HG03558 (cell line): ENCODE results near the gene STAC2.

Experiments used
- ATAC-seq: cut with Tn5 transposase; IDR thresholded peaks from one replicate; pipeline ENCODE4 v1.9.1; 2021; ENCODE audit warnings: moderate number of reproducible peaks; ENCODE audit not compliant: unreplicated experiment; ENCODE audit errors: extremely low read depth

STAC2 gene

DNA sequence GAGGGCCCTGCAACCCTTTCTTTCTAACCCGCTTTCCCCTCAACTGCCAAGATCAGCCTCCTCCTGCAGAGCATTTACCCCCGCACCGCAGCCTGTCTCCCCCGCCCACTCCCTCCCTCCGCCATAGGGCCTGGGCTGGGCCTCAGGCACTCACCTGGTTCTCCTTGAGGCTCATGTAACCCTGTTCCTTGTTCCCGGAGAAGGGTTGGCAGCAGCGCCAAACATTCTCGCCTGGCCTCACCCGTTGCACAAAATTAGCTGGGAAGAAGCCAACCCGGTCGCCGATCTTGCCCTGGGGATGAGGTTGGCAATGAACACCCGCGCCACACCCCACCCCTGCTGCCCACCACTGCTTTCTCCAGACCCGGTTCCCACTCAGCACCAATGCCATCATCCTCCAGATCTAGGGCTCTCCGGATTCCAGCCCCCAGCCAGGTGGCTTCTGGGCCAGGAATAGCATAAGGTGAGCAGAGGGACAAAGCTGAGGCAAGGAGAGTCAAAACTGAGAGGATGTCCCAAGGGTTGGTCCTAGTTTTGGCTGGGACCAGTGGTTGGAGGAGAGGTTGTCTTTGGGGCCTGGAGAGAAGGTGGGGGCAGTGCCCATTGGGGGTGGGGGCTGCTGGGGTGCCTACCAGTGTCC lies 12.8 kb downstream of the STAC2 start:
- no peak for ATAC-seq

DNA sequence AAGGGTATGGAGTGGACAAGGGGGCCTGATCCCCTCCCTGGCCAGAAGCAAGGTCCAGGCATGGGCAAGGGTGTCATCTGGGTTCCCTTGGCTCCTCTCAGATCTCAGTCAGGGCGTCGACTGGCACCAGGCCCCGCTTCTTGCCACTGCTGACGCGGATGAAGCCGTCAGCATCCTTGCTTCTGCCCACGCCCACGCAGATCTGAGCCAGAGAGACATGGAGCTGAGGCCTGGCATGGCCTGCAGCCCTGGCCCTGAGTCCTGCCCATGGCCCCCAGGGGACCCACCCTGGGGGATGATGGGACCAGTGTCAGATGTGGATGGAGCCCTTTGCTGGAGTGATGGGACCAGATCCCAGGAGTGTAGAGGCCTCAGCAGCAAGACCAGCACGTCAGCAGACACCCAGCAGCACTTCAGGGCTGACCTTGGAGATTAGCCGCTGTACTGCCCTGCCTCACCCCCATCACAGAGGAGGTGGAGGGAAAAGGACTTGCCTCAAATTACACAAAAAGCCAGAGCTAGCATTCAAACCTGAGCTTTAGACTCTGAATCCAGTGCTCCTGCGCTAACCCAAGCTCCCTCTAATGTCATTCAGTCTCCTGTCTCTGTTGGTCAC lies 13.4 kb downstream of the STAC2 start:
- ATAC-seq: no peak

DNA sequence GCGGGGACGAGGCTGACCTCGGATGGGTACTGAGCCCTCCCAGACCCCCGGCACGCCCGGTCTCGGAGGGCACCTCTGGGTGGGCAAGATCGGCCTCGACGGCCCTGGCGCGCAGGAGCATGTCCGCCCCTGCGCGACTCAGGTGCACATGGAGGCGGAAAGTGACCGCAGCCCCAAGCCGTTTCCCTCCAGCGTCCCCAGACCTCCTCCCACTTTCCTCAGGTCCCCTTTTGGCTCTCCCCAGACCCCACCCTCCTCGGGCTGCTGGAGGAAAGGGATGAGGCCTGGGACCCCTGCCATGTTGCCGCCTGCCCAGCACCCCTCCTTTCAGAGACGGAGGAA lies 15.7 kb downstream of the STAC2 start:
- no peak for ATAC-seq

DNA sequence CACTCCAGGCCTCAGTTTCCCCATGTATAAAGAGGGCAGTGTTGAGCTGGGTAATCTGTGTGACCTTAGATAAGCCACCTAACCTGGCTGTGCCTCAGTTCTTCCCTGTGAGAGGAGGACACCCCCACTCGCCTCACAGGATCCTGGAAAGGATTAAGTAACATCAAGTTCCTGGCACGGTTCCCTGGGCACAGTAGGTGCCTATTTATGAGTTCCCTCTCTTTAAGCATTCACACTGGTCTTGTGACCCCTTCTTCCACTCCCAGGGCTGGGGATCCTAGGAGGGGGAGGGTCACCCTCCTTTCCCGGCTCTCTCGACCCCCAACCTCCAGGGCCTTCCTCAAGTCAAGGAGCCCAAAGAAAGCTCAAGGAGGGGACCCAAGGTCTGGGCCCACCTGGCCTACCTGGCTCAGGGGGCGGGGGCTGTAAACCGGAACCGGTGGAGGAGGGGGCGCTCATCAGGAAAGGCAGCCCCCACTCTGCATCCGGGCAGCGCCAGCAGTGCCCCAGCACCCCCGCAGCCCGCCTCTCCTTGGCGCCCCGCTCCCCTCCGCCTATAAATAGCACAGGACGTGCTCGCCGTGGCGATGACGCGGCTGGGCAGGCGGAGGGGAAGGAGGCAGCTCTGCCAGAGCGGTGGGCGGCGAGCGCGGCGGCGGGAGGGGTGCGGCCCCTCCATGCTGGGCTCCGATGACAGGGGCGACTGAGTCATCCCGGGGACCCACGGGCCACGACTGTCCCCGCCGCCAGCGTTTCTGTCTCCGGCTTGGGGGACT lies 16.2 kb downstream of the STAC2 start:
- no peak for ATAC-seq

DNA sequence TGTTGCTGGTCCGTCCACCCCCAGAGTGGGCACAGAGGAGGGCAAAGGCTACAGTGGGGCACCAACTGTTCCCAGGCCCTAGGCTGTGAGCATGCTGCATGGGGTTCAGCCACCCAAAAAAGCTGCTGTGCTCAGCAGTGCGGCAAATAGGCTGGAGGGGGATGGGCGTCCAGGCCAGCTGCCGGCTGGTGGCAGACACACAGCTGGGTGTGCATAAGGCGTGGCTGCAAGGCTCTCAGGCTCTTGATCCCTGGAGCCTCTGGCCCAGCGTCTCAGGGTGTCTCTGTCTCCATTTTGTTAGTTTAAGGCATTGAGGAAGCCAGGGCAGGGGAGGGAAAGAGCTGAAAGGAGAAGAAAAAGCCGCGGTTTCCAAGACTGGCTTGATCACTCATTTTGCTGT lies 16.9 kb downstream of the STAC2 start:
- no peak for ATAC-seq

DNA sequence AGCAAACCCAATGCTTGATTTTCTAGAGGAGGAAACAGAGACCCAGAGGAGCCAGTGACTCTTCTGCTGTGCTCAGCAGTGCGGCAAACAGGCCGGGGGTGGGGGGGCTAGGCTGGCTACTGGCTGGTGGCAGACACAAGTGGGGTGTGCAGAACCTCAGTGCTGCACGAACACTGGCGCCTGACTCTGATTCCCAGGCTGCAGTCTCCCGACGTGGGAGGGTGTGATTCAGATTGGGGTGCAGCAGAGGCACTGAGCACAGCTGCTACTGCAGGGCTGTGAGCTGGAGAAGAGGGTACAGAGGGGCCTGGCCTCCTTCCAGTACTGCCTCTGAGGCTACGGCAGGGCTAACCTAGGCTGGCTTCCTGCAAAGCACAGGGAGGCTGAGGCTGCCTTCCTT lies 17.6 kb downstream of the STAC2 start:
- no peak for ATAC-seq

DNA sequence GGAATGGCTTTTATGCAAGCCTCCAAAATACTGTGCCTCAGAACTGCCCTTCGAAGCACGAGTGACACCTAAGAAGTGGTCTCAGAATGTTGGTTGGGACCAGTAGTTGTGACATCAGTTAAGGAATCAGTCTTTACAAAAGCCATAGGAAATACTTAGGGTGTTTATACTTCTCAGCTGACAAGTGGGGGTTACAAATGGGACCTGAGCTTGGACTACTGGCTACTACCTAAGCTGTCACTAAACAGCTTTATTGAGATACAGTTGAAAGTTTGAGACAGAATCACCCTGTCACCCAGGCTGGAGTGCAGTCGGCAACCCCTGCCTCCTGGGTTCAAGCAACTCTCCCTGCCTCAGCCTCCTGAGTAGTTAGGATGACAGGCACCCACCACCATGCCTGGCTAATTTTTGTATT lies 20.6 kb downstream of the STAC2 start:
- no peak for ATAC-seq

DNA sequence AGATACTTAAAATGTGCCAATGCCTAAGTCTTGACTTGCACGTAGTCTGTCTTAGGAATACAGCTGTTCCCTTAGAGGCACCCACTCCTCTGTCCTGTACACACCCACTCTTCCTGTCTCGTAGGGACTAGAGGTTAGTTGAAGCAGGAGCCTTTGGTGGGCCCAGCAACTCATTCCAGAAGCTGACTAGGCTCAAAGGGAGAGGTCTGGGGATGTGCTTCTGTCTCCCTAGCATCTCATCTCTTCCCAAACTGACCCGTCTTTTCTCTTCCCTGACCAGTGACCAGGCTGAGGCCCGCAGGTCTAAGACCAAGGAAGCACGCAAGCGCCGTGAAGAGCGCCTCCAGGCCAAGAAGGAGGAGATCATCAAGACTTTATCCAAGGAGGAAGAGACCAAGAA lies 21.5 kb downstream of the STAC2 start:
- ATAC-seq: no peak

DNA sequence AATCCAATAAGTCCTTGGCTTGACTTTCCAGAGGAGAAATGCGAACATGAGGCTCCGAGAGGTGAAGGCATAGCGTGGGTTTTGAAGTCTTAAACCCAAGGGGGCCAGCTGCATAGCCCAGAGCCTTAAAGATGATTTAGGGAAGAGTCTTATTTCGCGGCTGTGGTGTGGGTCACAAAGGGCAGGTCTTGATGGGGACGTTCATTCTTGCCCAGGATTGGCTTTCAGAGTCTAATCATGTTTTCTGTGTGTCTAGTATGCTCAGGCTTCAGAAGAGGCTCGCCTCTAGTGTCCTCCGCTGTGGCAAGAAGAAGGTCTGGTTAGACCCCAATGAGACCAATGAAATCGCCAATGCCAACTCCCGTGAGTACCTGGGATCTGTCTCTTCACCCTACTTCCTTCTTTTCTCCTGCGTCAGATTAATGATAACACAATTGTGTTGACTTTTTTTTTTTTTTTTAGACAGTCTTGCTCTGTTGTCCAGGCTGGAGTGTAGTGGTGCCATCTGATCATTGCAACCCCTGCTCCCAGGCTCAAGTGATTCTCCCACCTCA lies 24.7 kb downstream of the STAC2 start:
- ATAC-seq: no peak

DNA sequence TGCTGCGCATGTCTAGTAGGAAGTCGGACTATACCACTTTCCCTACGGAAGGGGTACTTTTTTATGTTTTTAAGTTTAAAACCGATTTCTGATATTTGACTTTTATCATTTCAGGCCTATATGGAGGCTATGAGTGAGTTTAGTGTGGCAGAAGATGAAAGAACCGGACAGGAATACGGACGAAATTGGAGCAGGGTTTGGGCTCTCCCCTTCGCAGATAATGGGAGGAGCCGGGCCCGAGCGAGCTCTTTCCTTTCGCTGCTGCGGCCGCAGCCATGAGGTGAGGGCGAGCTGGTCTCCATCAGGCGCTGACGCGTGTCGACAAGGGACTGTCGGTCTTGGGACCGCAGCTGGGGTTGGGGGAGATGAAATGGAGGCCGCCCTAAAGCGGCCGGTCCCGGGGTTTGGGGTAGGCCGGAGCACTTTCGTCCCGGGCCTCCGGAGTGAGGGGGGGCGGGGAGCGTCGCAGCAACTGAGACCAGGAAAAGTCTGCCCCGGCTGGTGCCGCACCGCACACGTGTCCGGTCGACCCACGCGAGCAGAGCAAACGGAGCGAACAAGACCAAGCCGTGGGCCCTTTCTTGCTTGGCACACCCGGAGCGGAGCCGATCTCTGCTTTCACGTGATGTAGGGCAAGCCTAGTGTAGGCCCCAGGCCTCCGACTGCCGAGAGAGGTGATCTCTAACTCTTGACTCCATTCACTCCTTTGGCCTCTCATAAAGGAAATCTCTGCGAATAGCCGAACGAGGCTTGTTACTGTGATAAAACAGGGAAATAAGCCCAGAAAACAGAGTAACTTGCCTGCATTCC lies 25.5 kb downstream of the STAC2 start, which contains the start of gene RPL19:
RPL19 (plus strand) TSS at position 214 of the 810 bp plus-strand sequence; CDS start at position 276, 62 bp downstream.
- ATAC-seq: peak; percentile 40

DNA sequence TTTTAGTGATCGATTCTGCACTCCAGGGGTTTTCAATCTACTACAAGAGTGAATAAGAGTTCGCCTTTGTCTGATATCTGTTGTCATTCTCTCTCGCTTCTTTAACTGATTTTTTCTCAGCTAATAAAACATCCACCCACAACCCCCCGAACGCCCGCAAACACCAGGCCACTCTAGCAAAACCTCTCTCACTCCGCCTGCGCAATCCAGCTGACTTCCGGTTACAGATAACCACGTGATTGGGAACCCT lies 26.0 kb downstream of the STAC2 start:
- peak; percentile 46 for ATAC-seq

DNA sequence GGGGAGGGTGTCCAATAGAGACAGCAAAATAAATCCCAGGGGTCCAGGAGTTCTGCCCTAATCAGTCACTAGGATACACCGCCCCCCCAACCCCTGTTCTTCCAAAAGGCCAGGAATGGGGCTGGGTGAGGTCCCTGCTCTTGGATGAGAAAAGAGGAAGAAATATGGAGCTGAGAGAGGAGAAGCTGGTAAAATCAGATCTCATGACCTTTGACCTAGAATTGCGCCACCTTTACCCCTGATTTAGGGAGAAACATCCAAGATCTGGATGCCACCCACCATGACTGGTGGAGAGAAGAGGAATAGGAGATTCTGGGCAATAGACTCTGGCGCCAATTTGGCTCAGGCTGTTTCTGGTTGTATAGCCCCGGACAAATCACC lies 27.6 kb downstream of the STAC2 start:
- ATAC-seq: no peak

DNA sequence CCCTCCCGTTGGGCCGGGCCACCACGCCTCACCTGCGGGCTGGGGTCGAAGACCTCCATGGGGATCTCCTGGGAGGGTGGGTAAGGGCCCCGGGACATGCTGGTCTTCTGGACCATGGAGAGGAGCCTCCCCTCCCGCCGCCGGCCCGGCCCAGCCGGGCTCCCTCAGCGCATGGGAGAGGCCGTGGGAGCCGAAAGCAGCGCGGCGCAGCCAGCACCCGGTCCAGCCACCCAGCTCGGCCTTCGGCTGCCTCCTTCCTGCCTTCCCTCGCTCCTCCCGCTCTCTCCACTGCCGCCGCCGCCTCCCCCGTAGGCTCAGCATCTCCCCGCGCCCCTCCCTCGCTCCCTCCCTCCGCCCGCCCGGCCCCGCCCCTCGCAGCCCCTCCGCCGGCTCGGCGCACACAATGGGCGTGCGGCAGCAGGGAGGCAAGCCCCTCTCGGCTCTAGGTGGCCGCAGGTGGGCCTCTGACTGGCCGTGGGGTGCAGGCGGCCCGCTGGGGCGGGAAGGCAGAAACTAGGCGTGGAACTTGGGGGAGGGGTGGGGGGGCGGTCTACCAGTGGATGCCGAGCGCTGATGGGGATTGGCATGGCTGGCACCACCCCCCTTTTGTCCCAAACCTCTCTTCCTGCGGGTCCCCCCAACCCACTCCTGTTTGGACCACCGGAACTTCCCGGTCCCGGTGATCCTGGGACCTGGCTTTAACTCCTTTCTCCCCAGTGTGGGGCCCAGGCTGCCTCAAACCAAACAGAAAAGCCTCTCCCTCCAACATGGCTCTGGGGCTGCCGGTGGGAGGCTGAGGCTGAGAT lies 28.2 kb downstream of the STAC2 start, which contains the start of gene CACNB1:
CACNB1 (minus strand) TSS at position 290 of the 806 bp plus-strand sequence; CDS start at position 116, 174 bp downstream.
- ATAC-seq: no peak

DNA sequence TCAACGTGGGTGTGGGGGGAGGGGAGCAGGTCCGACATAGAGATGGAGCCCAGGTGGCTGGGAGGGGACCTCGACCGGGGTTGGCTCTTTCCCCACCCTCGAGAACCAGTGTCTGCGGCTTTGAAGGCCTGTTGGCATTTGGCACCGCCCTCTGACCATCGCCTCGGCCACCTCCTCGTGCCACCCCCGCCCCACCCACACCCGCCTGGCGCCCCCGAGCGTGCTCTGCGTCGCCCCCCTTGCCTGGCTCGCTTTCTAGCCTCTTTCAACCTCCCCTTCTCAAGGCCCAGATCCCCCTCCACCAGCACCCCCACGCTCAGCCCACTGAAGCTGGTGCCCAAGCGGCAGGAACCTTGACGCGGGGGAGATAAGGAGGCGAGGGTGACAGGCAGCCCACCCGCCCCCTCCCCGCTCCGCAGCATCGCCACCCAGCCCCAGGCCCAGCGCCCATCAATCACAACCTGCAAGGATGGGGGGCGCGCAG lies 28.9 kb downstream of the STAC2 start:
- ATAC-seq: no peak

DNA sequence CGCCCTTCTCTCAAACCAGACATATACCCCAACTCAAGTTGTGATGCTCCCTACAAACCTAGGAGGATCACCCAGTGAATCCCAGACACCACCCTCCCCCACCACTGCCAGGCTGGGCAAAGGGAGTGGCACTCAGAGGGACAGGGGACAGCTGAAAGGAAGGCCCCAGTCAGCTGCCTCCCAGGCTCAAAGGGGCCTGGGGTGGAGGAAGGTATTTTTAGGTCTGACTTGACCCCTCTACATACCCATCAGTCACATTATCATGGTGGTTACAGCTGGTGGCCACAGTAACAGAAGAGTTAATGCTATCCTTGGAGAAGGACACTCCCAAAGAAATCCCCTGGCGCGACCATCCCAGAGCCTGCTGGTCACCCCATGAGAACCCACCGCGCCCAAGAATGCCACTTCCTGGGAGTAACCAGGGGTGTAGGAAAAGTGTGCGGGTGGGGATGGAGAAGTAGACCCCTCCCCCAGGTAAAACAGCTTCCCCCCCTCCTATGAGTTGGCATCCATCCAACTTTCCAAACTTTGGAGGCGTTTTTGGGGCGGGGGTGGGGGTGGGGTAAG lies 29.4 kb downstream of the STAC2 start:
- no peak for ATAC-seq

DNA sequence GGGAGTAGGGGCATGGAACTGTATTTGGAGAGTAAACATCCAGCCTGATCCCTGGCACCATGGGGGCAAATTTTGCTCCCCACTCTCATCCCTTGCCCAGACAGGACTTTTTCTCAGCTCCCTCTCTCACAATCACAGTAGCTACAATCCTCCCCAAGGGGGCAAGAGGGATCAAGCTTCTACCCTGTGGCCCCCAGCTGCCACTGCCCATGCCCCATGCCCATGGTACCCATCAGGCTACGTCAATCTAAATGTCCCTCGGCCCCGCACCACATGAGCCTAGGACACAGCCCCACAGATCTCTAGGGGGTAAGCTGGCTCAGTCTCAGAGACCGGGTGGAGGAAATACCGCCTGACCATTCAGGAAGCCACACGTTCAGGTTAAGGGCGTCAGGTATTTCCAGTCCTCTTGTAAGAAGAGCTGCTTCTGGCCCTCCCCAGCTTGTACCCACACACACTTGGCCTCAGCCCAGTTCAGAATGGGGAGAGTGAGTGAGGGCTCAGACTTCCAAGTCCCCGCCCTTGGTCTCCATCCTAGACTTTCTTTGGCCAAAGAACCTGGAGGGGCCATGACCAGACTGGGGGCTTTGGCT lies 30.1 kb downstream of the STAC2 start:
- no peak for ATAC-seq

DNA sequence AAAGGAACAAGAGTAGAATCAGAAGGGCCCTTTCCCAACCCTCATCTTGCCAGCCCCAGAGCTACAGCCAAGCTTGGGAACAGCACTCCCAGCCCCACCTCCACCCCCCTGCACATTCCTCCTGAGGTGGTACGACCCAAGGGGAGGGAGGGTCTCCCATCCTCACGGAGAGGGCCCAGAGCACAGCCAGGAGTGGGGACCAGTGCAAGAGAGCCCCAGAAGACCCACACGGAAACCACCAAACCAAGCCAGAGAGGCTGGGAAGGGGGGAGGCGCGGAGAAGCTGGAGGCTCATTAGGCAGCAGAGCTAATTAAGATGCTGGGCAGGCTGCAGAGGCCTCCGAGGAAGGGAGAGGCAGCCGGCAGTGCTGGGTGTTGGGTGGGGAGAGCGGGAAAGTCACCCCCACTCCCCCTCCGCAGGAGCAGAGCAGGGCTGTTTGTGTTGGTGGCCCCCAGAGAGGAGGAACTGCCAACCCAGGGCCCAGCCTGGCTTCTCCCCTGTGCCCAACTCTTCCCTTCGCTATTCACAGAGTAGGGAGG lies 30.7 kb downstream of the STAC2 start:
- ATAC-seq: no peak

DNA sequence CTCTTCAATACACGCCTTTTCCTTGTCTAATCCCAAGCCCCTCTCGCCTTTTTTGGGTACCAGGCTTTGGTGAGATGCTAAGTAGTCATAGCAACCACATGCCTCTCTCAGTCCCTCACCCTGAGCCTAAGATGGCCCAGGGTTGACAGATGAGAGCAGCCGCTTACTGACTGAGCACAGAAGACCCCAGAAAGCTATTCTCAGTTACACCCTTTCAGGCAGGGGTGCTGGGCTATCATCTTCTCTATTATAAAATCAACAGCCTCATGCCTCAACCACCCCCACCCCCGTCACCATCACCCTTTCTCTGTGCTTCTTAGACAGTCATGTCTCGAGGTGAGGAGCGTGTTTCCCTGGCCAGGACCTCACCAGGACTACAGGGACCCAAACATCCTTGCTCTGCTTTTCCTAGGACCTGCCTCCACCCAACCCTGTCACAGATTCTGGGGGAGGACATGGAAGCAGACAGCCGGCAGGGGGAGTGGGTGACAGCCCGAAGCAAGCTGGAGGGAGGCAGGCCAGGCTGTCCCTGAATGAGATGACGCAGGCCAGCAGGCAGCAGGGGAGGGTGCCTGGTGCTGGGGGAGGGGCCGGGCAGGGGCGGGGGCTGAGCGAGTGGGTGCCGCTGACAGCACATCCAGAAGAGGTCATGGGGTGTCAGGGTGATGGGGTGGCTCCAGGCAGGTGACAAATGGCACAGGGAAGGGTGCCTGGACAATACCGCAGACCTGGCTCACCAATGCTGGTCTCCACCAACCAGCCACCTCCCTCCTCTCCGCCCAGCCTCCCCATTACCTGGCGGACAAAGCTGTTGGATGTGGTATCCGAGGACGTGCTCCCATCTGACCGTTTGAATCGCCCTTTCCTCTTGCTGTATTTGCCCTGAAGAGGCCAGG lies 31.4 kb downstream of the STAC2 start:
- ATAC-seq: no peak
